ENCODE data around the gene CBLIF. TPM values are rescaled to one million over a fixed set of nuclear protein-coding genes. Genes with fewer than 3 reads are reported as not detected.

Gene CBLIF
- total and polyA plus RNA-seq, 2 of the 13 experiments (the other 11 are each of a cell fraction or from before 2014, with no cell fraction given): not detected

GRCh38 chr11:59802639-59803176, 42.6 kb downstream of the CBLIF start (continued):
- TF ChIP-seq, protein P1, sequence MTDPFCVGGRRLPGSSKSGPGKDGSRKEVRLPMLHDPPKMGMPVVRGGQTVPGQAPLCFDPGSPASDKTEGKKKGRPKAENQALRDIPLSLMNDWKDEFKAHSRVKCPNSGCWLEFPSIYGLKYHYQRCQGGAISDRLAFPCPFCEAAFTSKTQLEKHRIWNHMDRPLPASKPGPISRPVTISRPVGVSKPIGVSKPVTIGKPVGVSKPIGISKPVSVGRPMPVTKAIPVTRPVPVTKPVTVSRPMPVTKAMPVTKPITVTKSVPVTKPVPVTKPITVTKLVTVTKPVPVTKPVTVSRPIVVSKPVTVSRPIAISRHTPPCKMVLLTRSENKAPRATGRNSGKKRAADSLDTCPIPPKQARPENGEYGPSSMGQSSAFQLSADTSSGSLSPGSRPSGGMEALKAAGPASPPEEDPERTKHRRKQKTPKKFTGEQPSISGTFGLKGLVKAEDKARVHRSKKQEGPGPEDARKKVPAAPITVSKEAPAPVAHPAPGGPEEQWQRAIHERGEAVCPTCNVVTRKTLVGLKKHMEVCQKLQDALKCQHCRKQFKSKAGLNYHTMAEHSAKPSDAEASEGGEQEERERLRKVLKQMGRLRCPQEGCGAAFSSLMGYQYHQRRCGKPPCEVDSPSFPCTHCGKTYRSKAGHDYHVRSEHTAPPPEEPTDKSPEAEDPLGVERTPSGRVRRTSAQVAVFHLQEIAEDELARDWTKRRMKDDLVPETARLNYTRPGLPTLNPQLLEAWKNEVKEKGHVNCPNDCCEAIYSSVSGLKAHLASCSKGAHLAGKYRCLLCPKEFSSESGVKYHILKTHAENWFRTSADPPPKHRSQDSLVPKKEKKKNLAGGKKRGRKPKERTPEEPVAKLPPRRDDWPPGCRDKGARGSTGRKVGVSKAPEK (CRISPR knock-in tag; IDR thresholded peaks at IDR 0.05; ENCODE audit: borderline replicate concordance): no peak
- TF ChIP-seq ZNF224 (CRISPR knock-in tag; IDR thresholded peaks at IDR 0.05) (no peak), SNRNP70 (IDR thresholded peaks at IDR 0.05; ENCODE audit: low read depth, low read length) (no peak)

- DNase-seq (ENCODE audit: low spot score) (no peak), FAIRE-seq (no peak), ATAC-seq (peak; percentile 52)
- Histone ChIP-seq H3K36me3 (replicated peaks in 1 of 2; ENCODE audit: control insufficient read depth in 1 of 2, insufficient read depth in 2 of 2, low read length in 2 of 2) (peaks cover 8 to 21% of the 10 kb centered on the region in 2 experiments), H4K20me1 (ENCODE audit: insufficient read depth, low read length) (no peaks in the 10 kb centered on the region), H3K79me2 (ENCODE audit: insufficient read depth, low read length) (no peaks in the 10 kb centered on the region), H3K27me3 (ENCODE audit: control insufficient read depth in 1 of 2, insufficient read depth in 2 of 2, low read length in 2 of 2) (no peaks in the 10 kb centered on the region), H3K4me1 (ENCODE audit: insufficient read depth, low read length) (peaks cover 5% of the 10 kb centered on the region), H2AFZ (ENCODE audit: low read length) (no peak overlapping the region), H3K4me3 (replicated peaks in 1 of 3; ENCODE audit: insufficient read depth in 1 of 3, low read depth in 2 of 3, low read length in 3 of 3) (no peak overlapping the region), H3K9me3 (ENCODE audit: low read length) (no peaks in the 10 kb centered on the region), H3K9ac (ENCODE audit: insufficient read depth, low read depth, low read length) (no peak overlapping the region), H3K4me2 (ENCODE audit: low read depth, low read length) (no peak overlapping the region), H3K27ac (ENCODE audit: extremely low read length, insufficient read depth, low read length) (no peak overlapping the region)
- 84% methylated on average over 5 of the region's 5 CpGs for WGBS (ENCODE audit: low lambda C conversion rate)
- intact Hi-C loops (cut with micrococcal nuclease; ENCODE audit: unreplicated experiment) (loop anchor here (1.0 to 10.0 kb wide), 3 partner anchors 48 to 250 kb away; partner anchors contain the start of gene PATL1), in situ Hi-C loops (cut with HindIII; ENCODE audit: extremely low pct_ligation_motif_present, low pct_unique_long_range_greater_than_20kb) (loop anchor here (5.0 to 10.0 kb wide), 2 partner anchors 45 to 127 kb away; partner anchors contain the start of gene STX3)
- ChIA-PET POLR2A (interaction anchor here (1.8 kb wide), 1 partner anchor 47 kb away, joined by 4 read pairs; the partner anchor contains the start of gene STX3), CTCF (ENCODE audit: low intra/inter-chr PET ratio, low total read pairs) (interaction anchor here (2.8 kb wide), 1 partner anchor 48 kb away, joined by 44 read pairs; the partner anchor contains the start of gene STX3)
- BruUV-seq (replicated peaks): no TSS peak
- TF ChIP-seq TARDBP (CRISPR knock-in tag; IDR thresholded peaks at IDR 0.05) (0 out of 2 replicates have a peak, but pooled peaks have one; percentile 39), ZNF747 (CRISPR knock-in tag; IDR thresholded peaks at IDR 0.05; ENCODE audit: borderline replicate concordance) (no peak), CREB1 (IDR thresholded peaks at IDR 0.05) (no peak), CREB1 (CRISPR knock-in tag; IDR thresholded peaks at IDR 0.05) (no peak), NFE2L1 (CRISPR knock-in tag; IDR thresholded peaks at IDR 0.05; ENCODE audit: borderline replicate concordance) (no peak), ZNF34 (CRISPR knock-in tag; IDR thresholded peaks at IDR 0.05; ENCODE audit: borderline replicate concordance) (no peak), ZMAT5 (CRISPR knock-in tag; IDR thresholded peaks at IDR 0.05; ENCODE audit: borderline replicate concordance, low read depth) (no peak), ZNF331 (CRISPR knock-in tag; IDR thresholded peaks at IDR 0.05) (no peak), RXRB (CRISPR knock-in tag; IDR thresholded peaks at IDR 0.05; ENCODE audit: borderline replicate concordance) (0 out of 2 replicates have a peak, but pooled peaks have one; percentile 18), ZNF263 (CRISPR knock-in tag; IDR thresholded peaks at IDR 0.05) (no peak), ZNF260 (CRISPR knock-in tag; IDR thresholded peaks at IDR 0.05; ENCODE audit: borderline replicate concordance, low read depth) (no peak), DR1 (CRISPR knock-in tag; IDR thresholded peaks at IDR 0.05) (no peak)
- TF ChIP-seq, protein P2, sequence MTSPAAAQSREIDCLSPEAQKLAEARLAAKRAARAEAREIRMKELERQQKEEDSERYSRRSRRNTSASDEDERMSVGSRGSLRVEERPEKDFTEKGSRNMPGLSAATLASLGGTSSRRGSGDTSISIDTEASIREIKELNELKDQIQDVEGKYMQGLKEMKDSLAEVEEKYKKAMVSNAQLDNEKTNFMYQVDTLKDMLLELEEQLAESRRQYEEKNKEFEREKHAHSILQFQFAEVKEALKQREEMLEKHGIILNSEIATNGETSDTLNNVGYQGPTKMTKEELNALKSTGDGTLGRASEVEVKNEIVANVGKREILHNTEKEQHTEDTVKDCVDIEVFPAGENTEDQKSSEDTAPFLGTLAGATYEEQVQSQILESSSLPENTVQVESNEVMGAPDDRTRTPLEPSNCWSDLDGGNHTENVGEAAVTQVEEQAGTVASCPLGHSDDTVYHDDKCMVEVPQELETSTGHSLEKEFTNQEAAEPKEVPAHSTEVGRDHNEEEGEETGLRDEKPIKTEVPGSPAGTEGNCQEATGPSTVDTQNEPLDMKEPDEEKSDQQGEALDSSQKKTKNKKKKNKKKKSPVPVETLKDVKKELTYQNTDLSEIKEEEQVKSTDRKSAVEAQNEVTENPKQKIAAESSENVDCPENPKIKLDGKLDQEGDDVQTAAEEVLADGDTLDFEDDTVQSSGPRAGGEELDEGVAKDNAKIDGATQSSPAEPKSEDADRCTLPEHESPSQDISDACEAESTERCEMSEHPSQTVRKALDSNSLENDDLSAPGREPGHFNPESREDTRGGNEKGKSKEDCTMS (CRISPR knock-in tag; conservative IDR thresholded peaks at IDR 0.05): no peak
These were observed 43.2 kb downstream of the CBLIF start for GRCh38 chr11:59801981-59802638.
